Measurements from ENCODE around the gene C1QTNF12. TPM values are rescaled to one million over a fixed set of nuclear protein-coding genes. Genes with fewer than 3 reads are reported as not detected.

C1QTNF12 gene
- polyA plus RNA-seq, 3 donors = 1.1 TPM; not detected in 2

DNA sequence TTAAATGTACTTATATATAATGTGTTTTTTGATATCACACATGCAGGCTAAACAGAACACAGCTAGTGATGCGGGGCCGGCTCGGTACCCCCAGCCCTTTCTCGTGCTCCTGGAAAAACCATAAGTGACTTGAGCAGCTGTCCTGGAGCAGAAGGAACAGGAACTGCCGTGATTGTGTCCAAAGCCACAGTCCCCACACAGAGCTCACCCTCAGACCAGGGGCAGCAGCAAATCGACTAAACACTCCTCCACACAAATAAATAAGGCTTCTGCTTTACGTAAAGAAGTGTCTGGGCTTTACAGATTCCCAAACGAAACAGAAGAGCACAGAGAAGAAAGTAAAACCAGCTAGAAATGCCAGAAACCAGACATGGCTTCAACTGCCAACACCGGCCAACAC lies 17.5 kb upstream of the C1QTNF12 start:
- no peaks in the 10 kb centered on the region for H3K9me3 ChIP-seq (replicated peaks in 1 of 2; ENCODE audit: control insufficient read depth in 1 of 2, insufficient read depth in 1 of 2, low read length in 2 of 2)
- Mint-ChIP-seq H3K4me3 (no peak overlapping the region), H3K27me3 (ENCODE audit: low read depth in 3 of 3) (peaks cover 0 to 2% (median 0%) of the 10 kb centered on the region in 3 donors), H3K9me3 (peaks cover 0 to 2% (median 0%) of the 10 kb centered on the region in 7 donors), H3K36me3 (peaks cover 57 to 85% of the 10 kb centered on the region in 2 donors), H3K4me1 (peaks cover 22% of the 10 kb centered on the region), H3K27ac (peak overlapping the region in 2 of 7 donors; percentile 21 to 63)
- WGBS (ENCODE audit: insufficient coverage) = 99% methylated on average over 9 of the region's 9 CpGs
- no peak overlapping the region for H3K4me2 ChIP-seq (replicated peaks; ENCODE audit: extremely low read depth, low read length, poor library complexity, severe bottlenecking)
- H3K79me2 ChIP-seq (ENCODE audit: insufficient read depth, low read length) = peaks cover 44% of the 10 kb centered on the region
- H4K20me1 ChIP-seq (ENCODE audit: insufficient read depth, low read length) = peaks cover 91% of the 10 kb centered on the region
- TF ChIP-seq, protein P1, sequence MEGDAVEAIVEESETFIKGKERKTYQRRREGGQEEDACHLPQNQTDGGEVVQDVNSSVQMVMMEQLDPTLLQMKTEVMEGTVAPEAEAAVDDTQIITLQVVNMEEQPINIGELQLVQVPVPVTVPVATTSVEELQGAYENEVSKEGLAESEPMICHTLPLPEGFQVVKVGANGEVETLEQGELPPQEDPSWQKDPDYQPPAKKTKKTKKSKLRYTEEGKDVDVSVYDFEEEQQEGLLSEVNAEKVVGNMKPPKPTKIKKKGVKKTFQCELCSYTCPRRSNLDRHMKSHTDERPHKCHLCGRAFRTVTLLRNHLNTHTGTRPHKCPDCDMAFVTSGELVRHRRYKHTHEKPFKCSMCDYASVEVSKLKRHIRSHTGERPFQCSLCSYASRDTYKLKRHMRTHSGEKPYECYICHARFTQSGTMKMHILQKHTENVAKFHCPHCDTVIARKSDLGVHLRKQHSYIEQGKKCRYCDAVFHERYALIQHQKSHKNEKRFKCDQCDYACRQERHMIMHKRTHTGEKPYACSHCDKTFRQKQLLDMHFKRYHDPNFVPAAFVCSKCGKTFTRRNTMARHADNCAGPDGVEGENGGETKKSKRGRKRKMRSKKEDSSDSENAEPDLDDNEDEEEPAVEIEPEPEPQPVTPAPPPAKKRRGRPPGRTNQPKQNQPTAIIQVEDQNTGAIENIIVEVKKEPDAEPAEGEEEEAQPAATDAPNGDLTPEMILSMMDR (IDR thresholded peaks at IDR 0.05) = no peak
- no peak overlapping the region for H3K27ac ChIP-seq (ENCODE audit: low read depth in 1 of 2, low read length in 2 of 2)
- intact Hi-C loops (cut with micrococcal nuclease) = no loop called here
- H3K4me3 ChIP-seq (replicated peaks in 1 of 3; ENCODE audit: low read depth in 2 of 3, low read length in 3 of 3) = no peak overlapping the region
- peaks cover 15 to 18% of the 10 kb centered on the region in 2 donors for H3K4me1 ChIP-seq (ENCODE audit: control insufficient read depth in 1 of 2, insufficient read depth in 2 of 2, low read length in 2 of 2)
- H3K36me3 ChIP-seq (replicated peaks in 1 of 2; ENCODE audit: control insufficient read depth in 1 of 2, insufficient read depth in 2 of 2, low read length in 2 of 2) = peaks cover 69 to 89% of the 10 kb centered on the region in 2 donors
- H2AFZ ChIP-seq (ENCODE audit: insufficient read depth, low read depth, low read length, poor library complexity, severe bottlenecking) = no peak overlapping the region
- no peaks in the 10 kb centered on the region for H3K27me3 ChIP-seq (ENCODE audit: control insufficient read depth in 2 of 2, insufficient read depth in 2 of 2, low read length in 2 of 2)
- H3K9ac ChIP-seq (ENCODE audit: insufficient read depth, low read length, poor library complexity, severe bottlenecking) = no peak overlapping the region
- DNase-seq = no peak

DNA sequence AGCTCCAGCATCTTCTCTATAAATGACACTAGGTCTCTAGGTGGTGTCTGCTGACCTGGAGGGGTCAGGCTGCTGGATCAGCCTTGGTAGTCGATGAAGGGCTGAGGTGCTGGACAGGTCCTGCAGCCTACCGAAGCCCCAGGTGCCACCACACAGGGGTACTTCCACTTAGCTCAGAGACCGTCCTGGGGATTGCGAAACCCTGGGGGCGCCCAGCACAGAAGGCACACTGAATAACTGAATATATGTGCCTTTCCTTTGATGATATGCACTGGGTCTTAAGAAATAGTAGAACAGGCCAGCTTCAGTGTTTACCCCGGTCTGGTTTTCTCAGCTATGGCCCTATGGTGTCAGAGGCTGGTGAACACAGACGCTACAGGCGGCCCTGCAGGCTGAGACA lies 16.2 kb upstream of the C1QTNF12 start:
- Mint-ChIP-seq H3K27ac (peak overlapping the region in 2 of 7 donors; percentile 18 to 45), H3K4me1 (peaks cover 22% of the 10 kb centered on the region), H3K9me3 (peaks cover 0 to 2% (median 0%) of the 10 kb centered on the region in 7 donors), H3K4me3 (no peak overlapping the region), H3K27me3 (ENCODE audit: low read depth in 3 of 3) (peaks cover 0 to 2% (median 0%) of the 10 kb centered on the region in 3 donors), H3K36me3 (peaks cover 56 to 83% of the 10 kb centered on the region in 2 donors)
- H3K4me1 ChIP-seq (ENCODE audit: control insufficient read depth in 1 of 2, insufficient read depth in 2 of 2, low read length in 2 of 2) = peaks cover 15 to 18% of the 10 kb centered on the region in 2 donors
- H3K36me3 ChIP-seq (replicated peaks in 1 of 2; ENCODE audit: control insufficient read depth in 1 of 2, insufficient read depth in 2 of 2, low read length in 2 of 2) = peaks cover 64 to 89% of the 10 kb centered on the region in 2 donors
- peaks cover 91% of the 10 kb centered on the region for H4K20me1 ChIP-seq (ENCODE audit: insufficient read depth, low read length)
- no peak overlapping the region for H3K4me3 ChIP-seq (replicated peaks in 1 of 3; ENCODE audit: low read depth in 2 of 3, low read length in 3 of 3)
- H3K9ac ChIP-seq (ENCODE audit: insufficient read depth, low read length, poor library complexity, severe bottlenecking) = no peak overlapping the region
- no peak overlapping the region for H3K4me2 ChIP-seq (replicated peaks; ENCODE audit: extremely low read depth, low read length, poor library complexity, severe bottlenecking)
- WGBS (ENCODE audit: insufficient coverage) = 73% methylated on average over 5 of the region's 8 CpGs
- H3K9me3 ChIP-seq (replicated peaks in 1 of 2; ENCODE audit: control insufficient read depth in 1 of 2, insufficient read depth in 1 of 2, low read length in 2 of 2) = no peaks in the 10 kb centered on the region
- DNase-seq = no peak
- no peak overlapping the region for H3K27ac ChIP-seq (ENCODE audit: low read depth in 1 of 2, low read length in 2 of 2)
- TF ChIP-seq, protein P1 (IDR thresholded peaks at IDR 0.05) = no peak
- H2AFZ ChIP-seq (ENCODE audit: insufficient read depth, low read depth, low read length, poor library complexity, severe bottlenecking) = no peak overlapping the region
- H3K79me2 ChIP-seq (ENCODE audit: insufficient read depth, low read length) = peaks cover 33% of the 10 kb centered on the region
- intact Hi-C loops (cut with micrococcal nuclease) = no loop called here
- H3K27me3 ChIP-seq (ENCODE audit: control insufficient read depth in 2 of 2, insufficient read depth in 2 of 2, low read length in 2 of 2) = no peaks in the 10 kb centered on the region
